Measurements from ENCODE around the gene IFT25. TPM values are rescaled to one million over a fixed set of nuclear protein-coding genes. Genes with fewer than 3 reads are reported as not detected.

IFT25 gene
- total and polyA plus RNA-seq, 2 experiments from 2014 or later, result 27.4 to 69.0 TPM

- no peaks in the 10 kb centered on the region for H4K20me1 ChIP-seq (ENCODE audit: insufficient read depth, poor library complexity, severe bottlenecking)
- WGBS (ENCODE audit: low lambda C conversion rate, missing lambda C conversion rate), result 42% methylated on average over 2 of the region's 2 CpGs
- no peaks in the 10 kb centered on the region for H3K9me3 ChIP-seq (ENCODE audit: low read depth)
- TF ChIP-seq EZH2 (IDR thresholded peaks at IDR 0.05; ENCODE audit: borderline replicate concordance) (no peak), EZH2phosphoT487 (IDR thresholded peaks at IDR 0.05; ENCODE audit: low read depth, severe bottlenecking, unreplicated experiment) (no peak), CTCF (IDR thresholded peaks at IDR 0.05; ENCODE audit: poor library complexity) (no peak)
- no peaks in the 10 kb centered on the region for H3K9me2 ChIP-seq (replicated peaks; ENCODE audit: insufficient read depth)
- H2AFZ ChIP-seq, result no peak overlapping the region
- H3K36me3 ChIP-seq (replicated peaks; ENCODE audit: insufficient read depth, low read depth), result no peaks in the 10 kb centered on the region
- peaks cover 31% of the 10 kb centered on the region for H3K4me1 ChIP-seq (ENCODE audit: insufficient read depth)
- H3K27ac ChIP-seq, result peak overlapping the region; percentile 17
- no peak overlapping the region for H3K4me3 ChIP-seq
- no peaks in the 10 kb centered on the region for H3K27me3 ChIP-seq
- no peaks in the 10 kb centered on the region for H3K79me2 ChIP-seq
- DNase-seq (ENCODE audit: low spot score), result peak; percentile 36
- H3K4me2 ChIP-seq, result no peak overlapping the region
Measured at GRCh38 chr1:53896635-53897229, 48.8 kb downstream of the IFT25 start.

- H3K27me3 ChIP-seq, result no peaks in the 10 kb centered on the region
- peaks cover 32% of the 10 kb centered on the region for H3K4me1 ChIP-seq (ENCODE audit: insufficient read depth)
- TF ChIP-seq EZH2 (IDR thresholded peaks at IDR 0.05; ENCODE audit: borderline replicate concordance), result no peak
- TF ChIP-seq EZH2phosphoT487 (IDR thresholded peaks at IDR 0.05; ENCODE audit: low read depth, severe bottlenecking, unreplicated experiment), result no peak
- no peak for TF ChIP-seq CTCF (IDR thresholded peaks at IDR 0.05; ENCODE audit: poor library complexity)
- WGBS (ENCODE audit: low lambda C conversion rate, missing lambda C conversion rate), result 85% methylated on average over 6 of the region's 6 CpGs
- no peak for DNase-seq (ENCODE audit: low spot score)
- no peaks in the 10 kb centered on the region for H3K9me2 ChIP-seq (replicated peaks; ENCODE audit: insufficient read depth)
- H3K27ac ChIP-seq, result no peak overlapping the region
- no peaks in the 10 kb centered on the region for H3K79me2 ChIP-seq
- no peak overlapping the region for H2AFZ ChIP-seq
- H3K36me3 ChIP-seq (replicated peaks; ENCODE audit: insufficient read depth, low read depth), result no peaks in the 10 kb centered on the region
- H3K4me3 ChIP-seq, result no peak overlapping the region
- H3K9me3 ChIP-seq (ENCODE audit: low read depth), result no peaks in the 10 kb centered on the region
- H4K20me1 ChIP-seq (ENCODE audit: insufficient read depth, poor library complexity, severe bottlenecking), result no peaks in the 10 kb centered on the region
- H3K4me2 ChIP-seq, result no peak overlapping the region
Measured at GRCh38 chr1:53895421-53895820, 50.1 kb downstream of the IFT25 start.

GRCh38 chr1:53894644-53895043 lies 50.9 kb downstream of the IFT25 start:
- WGBS (ENCODE audit: low lambda C conversion rate, missing lambda C conversion rate), result 95% methylated on average over 5 of the region's 5 CpGs
- H3K9me3 ChIP-seq (ENCODE audit: low read depth), result no peaks in the 10 kb centered on the region
- no peak overlapping the region for H3K4me3 ChIP-seq
- H3K79me2 ChIP-seq, result no peaks in the 10 kb centered on the region
- H3K4me2 ChIP-seq, result peak overlapping the region; percentile 50
- H3K36me3 ChIP-seq (replicated peaks; ENCODE audit: insufficient read depth, low read depth), result no peaks in the 10 kb centered on the region
- no peaks in the 10 kb centered on the region for H3K27me3 ChIP-seq
- no peaks in the 10 kb centered on the region for H3K9me2 ChIP-seq (replicated peaks; ENCODE audit: insufficient read depth)
- no peak overlapping the region for H3K27ac ChIP-seq
- peaks cover 31% of the 10 kb centered on the region for H3K4me1 ChIP-seq (ENCODE audit: insufficient read depth)
- H2AFZ ChIP-seq, result no peak overlapping the region
- DNase-seq (ENCODE audit: low spot score), result no peak
- H4K20me1 ChIP-seq (ENCODE audit: insufficient read depth, poor library complexity, severe bottlenecking), result no peaks in the 10 kb centered on the region
- TF ChIP-seq EZH2 (IDR thresholded peaks at IDR 0.05; ENCODE audit: borderline replicate concordance), result no peak
- no peak for TF ChIP-seq EZH2phosphoT487 (IDR thresholded peaks at IDR 0.05; ENCODE audit: low read depth, severe bottlenecking, unreplicated experiment)
- TF ChIP-seq CTCF (IDR thresholded peaks at IDR 0.05; ENCODE audit: poor library complexity), result no peak
